H1 (cell line): ENCODE data around the gene COX6A2. TPM values are rescaled to one million over a fixed set of nuclear protein-coding genes. Genes with fewer than 3 reads are reported as not detected.

ENCODE experiments used
- CTCF ChIA-PET: fragments of 300-600 bp; sonication (Branson Sonifier 250); formaldehyde crosslinking; loops from one replicate; lab custom pipeline; 2021; ENCODE audit not compliant: partially characterized antibody; lab: Charles Lee
- POLR2A ChIA-PET: fragments of 300-600 bp; sonication (Branson Sonifier 250); formaldehyde crosslinking; loops from one replicate; lab custom pipeline; 2021; ENCODE audit warnings: inconsistent platforms; ENCODE audit not compliant: partially characterized antibody; lab: Charles Lee
- DNase-seq, 2 experiments: peaks; one replicate each; pipeline versions ENCODE4 v3.0.0 to v3.0.0-alpha.2; 2010 to 2022; ENCODE audit warnings: low spot score in 2 of 2, low read depth in 1 of 2, mixed read lengths in 1 of 2
- FAIRE-seq: peaks from 2 replicates; lab custom pipeline; 2011; peaks lifted over from hg19 to GRCh38; lab: Jason Lieb, UNC
- H2AFZ ChIP-seq: 2 replicates; pipeline ENCODE4 v1.8.1; 2012; ENCODE audit warnings: low read length, inconsistent platforms
- H2AK5ac ChIP-seq: 2 replicates; pipeline ENCODE4 v1.6.1; 2013; ENCODE audit warnings: low read depth, low read length
- H2BK120ac ChIP-seq: replicated peaks from 2 replicates; pipeline ENCODE3; 2013; ENCODE audit warnings: low read depth, low read length, inconsistent platforms
- H2BK12ac ChIP-seq: 2 replicates; pipeline ENCODE4 v1.6.1; 2013; ENCODE audit warnings: low read depth, low read length
- H2BK15ac ChIP-seq: 2 replicates; pipeline ENCODE4 v1.6.1; 2013; ENCODE audit warnings: low read length
- H2BK20ac ChIP-seq: 2 replicates; pipeline ENCODE4 v1.6.1; 2013; ENCODE audit warnings: low read length
- H2BK5ac ChIP-seq: 2 replicates; pipeline ENCODE4 v1.6.1; 2013; ENCODE audit warnings: low read depth, low read length
- H3K14ac ChIP-seq: 2 replicates; pipeline ENCODE4 v1.6.1; 2013; ENCODE audit warnings: inconsistent platforms; ENCODE audit not compliant: insufficient read length
- H3K18ac ChIP-seq: 2 replicates; pipeline ENCODE4 v1.6.1; 2013; ENCODE audit warnings: low read length; ENCODE audit errors: extremely low read depth
- H3K23ac ChIP-seq: 2 replicates; pipeline ENCODE4 v1.6.1; 2013; ENCODE audit warnings: inconsistent platforms; ENCODE audit not compliant: insufficient read length
- H3K23me2 ChIP-seq: 2 replicates; pipeline ENCODE4 v1.6.1; 2013; ENCODE audit warnings: low read depth, low read length
- H3K27ac ChIP-seq: 2 replicates; pipeline ENCODE4 v1.6.1; 2011; ENCODE audit warnings: low read depth, low read length, inconsistent platforms
- H3K27me3 ChIP-seq, 4 experiments: replicated peaks in 1 of 4; 1 replicate in 1 of 4; 2 replicates in 3 of 4; pipeline versions ENCODE4 v1.6.1 to v1.8.1; 2011 to 2013; ENCODE audit warnings: low read length in 3 of 4, mild to moderate bottlenecking in 3 of 4, inconsistent platforms in 2 of 4, mixed read lengths in 2 of 4, moderate library complexity in 1 of 4; ENCODE audit not compliant: control insufficient read depth in 3 of 4, insufficient read depth in 3 of 4; ENCODE audit errors: extremely low read depth in 1 of 4
- H3K36me3 ChIP-seq, 4 experiments: 2 replicates each; pipeline versions ENCODE4 v1.6.1 to v1.8.1; 2011 to 2013; ENCODE audit warnings: mild to moderate bottlenecking in 4 of 4, low read length in 3 of 4, moderate library complexity in 2 of 4, control low read depth in 1 of 4, inconsistent platforms in 1 of 4; ENCODE audit not compliant: insufficient read depth in 4 of 4, control insufficient read depth in 2 of 4
- H3K4ac ChIP-seq: replicated peaks from 2 replicates; pipeline ENCODE3; 2013; ENCODE audit warnings: low read length, low read depth, mixed read lengths, inconsistent platforms; ENCODE audit not compliant: insufficient read length
- H3K4me1 ChIP-seq, 4 experiments: replicated peaks in 1 of 4; 1 replicate in 1 of 4; 2 replicates in 3 of 4; pipeline versions ENCODE4 v1.6.1 to v1.8.1; 2011 to 2013; ENCODE audit warnings: low read length in 3 of 4, inconsistent platforms in 2 of 4, mixed read lengths in 1 of 4; ENCODE audit not compliant: insufficient read depth in 4 of 4, control insufficient read depth in 3 of 4
- H3K4me2 ChIP-seq, 2 experiments: 2 replicates each; pipeline versions ENCODE4 v1.6.1 to v1.8.1; 2011 to 2013; ENCODE audit warnings: low read depth in 2 of 2, low read length in 2 of 2, control low read depth in 1 of 2, inconsistent platforms in 1 of 2, mild to moderate bottlenecking in 1 of 2; ENCODE audit not compliant: insufficient read depth in 1 of 2
- H3K4me3 ChIP-seq, 4 experiments: fragments of 200-600, 300-600 bp in 1 of 4; sonication (generic), shearing (Covaris generic), sonication (Bioruptor Twin) in 1 of 4; 2 replicates each; pipeline versions ENCODE4 v1.5.1 to v1.8.1; 2011 to 2016; ENCODE audit warnings: low read length in 4 of 4, low read depth in 3 of 4, control low read depth in 2 of 4, inconsistent platforms in 2 of 4, mild to moderate bottlenecking in 2 of 4, mixed read lengths in 1 of 4, moderate library complexity in 1 of 4; ENCODE audit not compliant: insufficient read depth in 2 of 4; ENCODE audit errors: extremely low read depth in 1 of 4
- H3K56ac ChIP-seq: replicated peaks from 2 replicates; pipeline ENCODE3; 2013; ENCODE audit warnings: low read depth, mild to moderate bottlenecking, mixed read lengths, low read length, inconsistent platforms; ENCODE audit not compliant: insufficient read length
- H3K79me1 ChIP-seq: 2 replicates; pipeline ENCODE4 v1.6.1; 2013; ENCODE audit warnings: low read depth, low read length, control low read depth
- H3K79me2 ChIP-seq, 2 experiments: 2 replicates each; pipeline versions ENCODE4 v1.6.1 to v1.8.1; 2012 to 2013; ENCODE audit warnings: low read length in 2 of 2, mild to moderate bottlenecking in 2 of 2, inconsistent platforms in 1 of 2; ENCODE audit not compliant: insufficient read depth in 2 of 2, control insufficient read depth in 1 of 2
- H3K9ac ChIP-seq, 4 experiments: replicated peaks in 1 of 4; 1 replicate in 1 of 4; 2 replicates in 3 of 4; pipeline versions ENCODE4 v1.6.1 to v1.8.1; 2011 to 2013; ENCODE audit warnings: low read depth in 3 of 4, low read length in 3 of 4, control low read depth in 2 of 4, mild to moderate bottlenecking in 2 of 4, moderate library complexity in 2 of 4, inconsistent platforms in 1 of 4; ENCODE audit errors: extremely low read depth in 1 of 4
- H3K9me3 ChIP-seq, 2 experiments: 2 replicates each; pipeline versions ENCODE4 v1.6.1 to v1.8.1; 2012 to 2013; ENCODE audit warnings: mild to moderate bottlenecking in 2 of 2, moderate library complexity in 2 of 2, control low read depth in 1 of 2, inconsistent platforms in 1 of 2, low read depth in 1 of 2, low read length in 1 of 2, mixed read lengths in 1 of 2; ENCODE audit not compliant: insufficient read depth in 2 of 2
- H4K20me1 ChIP-seq, 2 experiments: replicated peaks in 1 of 2; 2 replicates each; pipeline versions ENCODE3 to v1.8.1; 2011 to 2013; ENCODE audit warnings: inconsistent platforms in 2 of 2, low read length in 2 of 2, mild to moderate bottlenecking in 1 of 2; ENCODE audit not compliant: insufficient read depth in 2 of 2, control insufficient read depth in 1 of 2
- H4K5ac ChIP-seq: 2 replicates; pipeline ENCODE4 v1.6.1; 2013; ENCODE audit warnings: low read length, low read depth, mixed read lengths, inconsistent platforms; ENCODE audit not compliant: insufficient read length
- H4K8ac ChIP-seq: 2 replicates; pipeline ENCODE4 v1.8.0; 2013; ENCODE audit warnings: mild to moderate bottlenecking, moderate library complexity, low read length, inconsistent platforms; ENCODE audit not compliant: insufficient read depth; ENCODE audit errors: extremely low read depth
- H4K91ac ChIP-seq: replicated peaks from 2 replicates; pipeline ENCODE3; 2013; ENCODE audit warnings: low read length, mixed read lengths, inconsistent platforms; ENCODE audit not compliant: insufficient read length
- BACH1 ChIP-seq: IDR thresholded peaks from 2 replicates; pipeline ENCODE4 v1.6.1; 2012; ENCODE audit warnings: low read length, improper control_type of control experiment
- BRCA1 ChIP-seq: IDR thresholded peaks from 2 replicates; pipeline ENCODE4 v1.6.1; 2012; ENCODE audit warnings: low read depth, low read length, improper control_type of control experiment
- CEBPB ChIP-seq: IDR thresholded peaks from 2 replicates; pipeline ENCODE4 v1.6.1; 2012; ENCODE audit warnings: low read depth, low read length
- CREB1 ChIP-seq: IDR thresholded peaks from 2 replicates; pipeline ENCODE4 v1.6.1; 2012; ENCODE audit warnings: inconsistent platforms
- EZH2 ChIP-seq: fragments of 200-600 bp; sonication (generic); IDR thresholded peaks from 2 replicates; pipeline ENCODE4 v1.7.1; 2012; ENCODE audit warnings: low read depth, mild to moderate bottlenecking, moderate library complexity, low read length, inconsistent platforms; ENCODE audit not compliant: severe bottlenecking
- JUND ChIP-seq: IDR thresholded peaks from 2 replicates; pipeline ENCODE4 v1.6.1; 2011; ENCODE audit warnings: mild to moderate bottlenecking, improper control_type of control experiment, low read length
- KDM5A ChIP-seq: fragments of 200-600 bp; IDR thresholded peaks from 2 replicates; pipeline ENCODE4 v1.7.1; 2012; ENCODE audit warnings: mild to moderate bottlenecking, low read length, inconsistent platforms, mixed read lengths
- MAX ChIP-seq: IDR thresholded peaks from 2 replicates; pipeline ENCODE4 v1.6.1; 2012; ENCODE audit warnings: inconsistent platforms
- POLR2AphosphoS5 ChIP-seq: IDR thresholded peaks from 2 replicates; pipeline ENCODE4 v1.6.1; 2011; ENCODE audit warnings: low read depth, low read length
- RBBP5 ChIP-seq: IDR thresholded peaks from 2 replicates; pipeline ENCODE4 v1.7.1; 2012; ENCODE audit warnings: low read depth, mild to moderate bottlenecking, inconsistent platforms, low read length, moderate library complexity, borderline replicate concordance
- SIN3A ChIP-seq, 2 experiments: IDR thresholded peaks in 1 of 2; conservative IDR thresholded peaks in 1 of 2; 2 replicates each; pipeline ENCODE4 v1.6.1; 2011 to 2012; ENCODE audit warnings: low read length in 2 of 2, improper control_type of control experiment in 1 of 2, low read depth in 1 of 2, mild to moderate bottlenecking in 1 of 2
- SIRT6 ChIP-seq: IDR thresholded peaks from one replicate; pipeline ENCODE4 v1.7.1; 2012; ENCODE audit warnings: low read length, inconsistent platforms
- SP4 ChIP-seq: IDR thresholded peaks from 2 replicates; pipeline ENCODE4 v1.6.1; 2012; ENCODE audit warnings: low read length, inconsistent platforms
- WGBS, 2 experiments: shearing (Covaris generic) in 1 of 2; methylation state at CpG; one replicate each; pipeline versions ENCODE4 v1.1.6 to v1.1.7; 2013 to 2015; ENCODE audit warnings: low lambda C conversion rate in 2 of 2, mixed read lengths in 2 of 2, inconsistent platforms in 1 of 2, low coverage in 1 of 2, missing lambda C conversion rate in 1 of 2; ENCODE audit not compliant: insufficient replicate concordance in 2 of 2, insufficient coverage in 1 of 2, insufficient read length in 1 of 2; ENCODE audit errors: extremely low coverage in 1 of 2, missing lambda C conversion rate in 1 of 2; 5-methylcytosine and 5-hydroxymethylcytosine counted together
- polyA plus RNA-seq, 7 experiments: library from polyadenylated mRNA; depleted of rRNA in 3 of 7; stranded (reverse) in 5 of 7; unstranded in 2 of 7; fragments of >200 nt in 5 of 7; fragments of 200-250 nt in 2 of 7; gene quantifications; 1 replicate in 5 of 7; 2 replicates in 1 of 7; 4 replicates in 1 of 7; pipeline versions ENCODE4 v1.2.1 to v1.2.3, GENCODE V29; 2011 to 2013; ENCODE audit warnings: missing spikeins in 2 of 7, mixed read lengths in 2 of 7
- total RNA-seq: library from RNA; stranded (reverse); fragmentation: NEBNext Ultra II Directional; extraction: Animal tissue kit (Norgen Biotek cat#: 25700); gene quantifications from 2 replicates; pipeline ENCODE4 v1.2.1, GENCODE V29; 2021

The COX6A2 gene
- total and polyA plus RNA-seq, 2 of the 8 experiments (the other 6 are each of a cell fraction or from before 2014, with no cell fraction given): 0.79 TPM; not detected in 1

- H4K8ac ChIP-seq: no peak overlapping the region
- no peak overlapping the region for H2BK5ac ChIP-seq
- H4K5ac ChIP-seq: no peak overlapping the region
- H3K23ac ChIP-seq: no peak overlapping the region
- no peak overlapping the region for H4K91ac ChIP-seq
- H3K4me1 ChIP-seq: peaks cover 0 to 16% (median 6%) of the 10 kb centered on the region in 4 experiments; a peak in 5 of 7 replicates
- no peak overlapping the region for H3K14ac ChIP-seq
- H2BK20ac ChIP-seq: no peak overlapping the region
- H3K9ac ChIP-seq: no peak overlapping the region
- H3K56ac ChIP-seq: no peak overlapping the region
- ChIA-PET CTCF (interaction anchor here (0.8 to 2.7 kb wide), 25 partner anchors 7 to 418 kb away, joined by 3 to 35 read pairs (median 5); partner anchors contain the start of genes AHSP and ZNF267), POLR2A (interaction anchor here (1.0 to 4.5 kb wide), 6 partner anchors 10 to 281 kb away, joined by 3 to 40 read pairs (median 11); partner anchors contain the start of genes FUS and TGFB1I1)
- H3K4ac ChIP-seq: no peak overlapping the region
- no peak overlapping the region for H2BK12ac ChIP-seq
- FAIRE-seq: no peak
- peaks cover 10 to 13% of the 10 kb centered on the region in 2 experiments for H4K20me1 ChIP-seq
- peaks cover 0 to 13% (median 1%) of the 10 kb centered on the region in 4 experiments; a peak in 4 of 8 replicates for H3K36me3 ChIP-seq
- WGBS, 2 experiments: 85% methylated on average over 10 of the region's 10 CpGs; no CpG with 5 or more reads in 1 of the 2 experiments
- no peaks in the 10 kb centered on the region for H3K9me3 ChIP-seq
- DNase-seq: no peak
- H2AFZ ChIP-seq: no peak overlapping the region
- H3K79me2 ChIP-seq: peaks cover 0 to 20% of the 10 kb centered on the region in 2 experiments; a peak in 2 of 4 replicates
- H3K27me3 ChIP-seq: no peaks in the 10 kb centered on the region
- H3K79me1 ChIP-seq: peaks cover 8% of the 10 kb centered on the region
- H3K23me2 ChIP-seq: peaks cover 11% of the 10 kb centered on the region; the same call in 1 of the 2 replicates
- H2BK120ac ChIP-seq: no peak overlapping the region
- no peak overlapping the region for H3K18ac ChIP-seq
- no peak overlapping the region for H3K4me3 ChIP-seq
- no peak overlapping the region for H3K27ac ChIP-seq
- H3K4me2 ChIP-seq: no peak overlapping the region; a peak in 1 of 4 replicates
- no peak overlapping the region for H2BK15ac ChIP-seq
- H2AK5ac ChIP-seq: no peak overlapping the region
- TF ChIP-seq RBBP5 (no peak), SP4 (no peak), JUND (no peak), KDM5A (no peak), SIN3A (conservative IDR thresholded peaks at IDR 0.05 in 1 of 2, IDR thresholded peaks at IDR 0.05 in 1 of 2; ENCODE audit: low read depth in 1 of 2, low read length in 2 of 2) (no peak), CREB1 (no peak), SIRT6 (no peak), MAX (no peak), BACH1 (no peak), BRCA1 (no peak), CEBPB (no peak), EZH2 (no peak), POLR2AphosphoS5 (no peak)
Observed at GRCh38 chr16:31461201-31461920, 33.2 kb upstream of the COX6A2 start.
